Measurements from ENCODE around the gene PPP1R3D.

The PPP1R3D gene

GRCh38 chr20:59888050-59888449 is 52.1 kb downstream of the PPP1R3D start:
- TF ChIP-seq CTCF (conservative IDR thresholded peaks at IDR 0.05) = no peak
- H3K27ac ChIP-seq = no peak overlapping the region

All from VCaP (cell line).